ENCODE data around the gene PLA2G4F.

DNA sequence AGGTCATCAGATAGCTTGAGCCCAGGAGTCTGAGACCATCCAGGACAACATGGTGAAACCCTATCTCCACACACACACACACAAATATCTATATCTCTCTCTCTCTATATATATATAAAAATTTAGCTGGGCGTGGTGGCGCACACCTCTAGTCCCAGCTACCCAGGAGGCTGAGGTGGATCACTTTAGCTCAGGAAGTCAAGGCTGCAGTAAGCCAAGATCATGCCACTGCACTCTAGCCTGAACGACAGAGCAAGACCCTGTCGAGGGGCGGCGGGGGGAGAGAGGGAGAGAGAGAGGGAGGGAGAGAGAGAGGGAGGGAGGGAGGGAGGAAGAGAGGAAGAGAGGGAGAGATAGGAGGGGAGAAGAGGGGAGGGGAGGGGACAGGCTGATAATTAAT lies 28.0 kb downstream of the PLA2G4F start:
- TF ChIP-seq, protein P1, sequence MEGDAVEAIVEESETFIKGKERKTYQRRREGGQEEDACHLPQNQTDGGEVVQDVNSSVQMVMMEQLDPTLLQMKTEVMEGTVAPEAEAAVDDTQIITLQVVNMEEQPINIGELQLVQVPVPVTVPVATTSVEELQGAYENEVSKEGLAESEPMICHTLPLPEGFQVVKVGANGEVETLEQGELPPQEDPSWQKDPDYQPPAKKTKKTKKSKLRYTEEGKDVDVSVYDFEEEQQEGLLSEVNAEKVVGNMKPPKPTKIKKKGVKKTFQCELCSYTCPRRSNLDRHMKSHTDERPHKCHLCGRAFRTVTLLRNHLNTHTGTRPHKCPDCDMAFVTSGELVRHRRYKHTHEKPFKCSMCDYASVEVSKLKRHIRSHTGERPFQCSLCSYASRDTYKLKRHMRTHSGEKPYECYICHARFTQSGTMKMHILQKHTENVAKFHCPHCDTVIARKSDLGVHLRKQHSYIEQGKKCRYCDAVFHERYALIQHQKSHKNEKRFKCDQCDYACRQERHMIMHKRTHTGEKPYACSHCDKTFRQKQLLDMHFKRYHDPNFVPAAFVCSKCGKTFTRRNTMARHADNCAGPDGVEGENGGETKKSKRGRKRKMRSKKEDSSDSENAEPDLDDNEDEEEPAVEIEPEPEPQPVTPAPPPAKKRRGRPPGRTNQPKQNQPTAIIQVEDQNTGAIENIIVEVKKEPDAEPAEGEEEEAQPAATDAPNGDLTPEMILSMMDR (IDR thresholded peaks at IDR 0.05), result no peak
- TF ChIP-seq POLR2A (IDR thresholded peaks at IDR 0.05), result no peak
